ENCODE results near the gene RCAN1.

Gene RCAN1

DNA sequence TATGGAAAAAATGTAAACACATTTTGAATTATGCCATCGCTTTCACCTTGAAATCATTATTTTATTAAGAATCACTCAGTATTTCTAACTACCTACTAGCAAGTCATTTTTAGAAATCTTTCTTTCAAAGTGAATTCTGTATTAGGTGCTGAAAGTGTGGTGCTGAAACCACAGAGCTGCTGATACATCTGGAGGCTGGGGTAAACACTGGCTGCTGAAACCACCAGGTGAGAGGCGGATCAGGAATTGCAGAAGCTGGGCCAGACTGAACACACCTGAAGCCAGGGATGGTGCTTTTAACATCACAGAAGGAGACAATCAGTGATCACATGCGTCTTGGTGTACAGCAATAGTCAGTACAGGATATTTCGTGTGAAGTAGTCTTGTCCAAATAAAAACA is 60.7 kb downstream of the RCAN1 start:
- no peak for DNase-seq (ENCODE audit: extremely low read depth, low read depth)
- TF ChIP-seq, protein P1, sequence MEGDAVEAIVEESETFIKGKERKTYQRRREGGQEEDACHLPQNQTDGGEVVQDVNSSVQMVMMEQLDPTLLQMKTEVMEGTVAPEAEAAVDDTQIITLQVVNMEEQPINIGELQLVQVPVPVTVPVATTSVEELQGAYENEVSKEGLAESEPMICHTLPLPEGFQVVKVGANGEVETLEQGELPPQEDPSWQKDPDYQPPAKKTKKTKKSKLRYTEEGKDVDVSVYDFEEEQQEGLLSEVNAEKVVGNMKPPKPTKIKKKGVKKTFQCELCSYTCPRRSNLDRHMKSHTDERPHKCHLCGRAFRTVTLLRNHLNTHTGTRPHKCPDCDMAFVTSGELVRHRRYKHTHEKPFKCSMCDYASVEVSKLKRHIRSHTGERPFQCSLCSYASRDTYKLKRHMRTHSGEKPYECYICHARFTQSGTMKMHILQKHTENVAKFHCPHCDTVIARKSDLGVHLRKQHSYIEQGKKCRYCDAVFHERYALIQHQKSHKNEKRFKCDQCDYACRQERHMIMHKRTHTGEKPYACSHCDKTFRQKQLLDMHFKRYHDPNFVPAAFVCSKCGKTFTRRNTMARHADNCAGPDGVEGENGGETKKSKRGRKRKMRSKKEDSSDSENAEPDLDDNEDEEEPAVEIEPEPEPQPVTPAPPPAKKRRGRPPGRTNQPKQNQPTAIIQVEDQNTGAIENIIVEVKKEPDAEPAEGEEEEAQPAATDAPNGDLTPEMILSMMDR (IDR thresholded peaks at IDR 0.05; ENCODE audit: low read depth, low read length), result no peak

DNA sequence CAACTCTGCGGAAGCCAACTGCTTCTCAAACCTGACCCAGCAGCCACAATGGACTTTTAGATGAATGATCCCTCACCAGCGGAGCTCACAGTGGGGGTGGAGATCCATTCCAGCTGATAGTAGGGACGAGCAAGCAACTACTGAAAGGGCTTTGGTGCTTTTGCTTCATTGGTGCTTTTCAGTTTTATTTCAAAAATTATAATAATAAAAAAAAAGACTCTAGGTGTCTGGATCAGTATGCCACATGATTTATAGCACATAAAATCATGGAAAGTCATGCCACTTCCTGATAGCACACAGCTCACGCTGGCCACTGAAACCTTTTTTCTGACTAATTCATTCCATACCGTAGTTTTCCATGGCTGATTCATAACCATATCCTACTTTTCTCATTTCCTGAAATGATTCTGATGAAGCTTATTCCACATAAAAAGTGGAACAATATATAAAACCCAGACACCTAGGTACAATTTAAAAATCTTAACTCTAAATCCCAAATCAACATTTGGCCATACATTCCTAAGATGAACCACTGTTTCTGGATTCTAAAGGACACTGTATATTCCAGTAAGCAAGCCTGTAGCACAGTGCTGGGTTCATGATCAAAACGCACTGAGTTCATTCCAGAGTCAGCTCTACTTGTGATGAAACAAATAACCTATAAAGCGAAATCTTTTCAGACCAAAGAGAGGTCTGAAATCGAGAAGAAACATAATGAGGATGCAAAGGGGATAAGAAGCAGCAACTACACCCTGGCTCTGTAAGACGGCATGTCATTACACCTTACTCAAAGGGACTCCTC is 61.6 kb downstream of the RCAN1 start:
- TF ChIP-seq, protein P1 (IDR thresholded peaks at IDR 0.05; ENCODE audit: low read depth, low read length), result no peak
- DNase-seq (ENCODE audit: extremely low read depth, low read depth), result peak; percentile 16

DNA sequence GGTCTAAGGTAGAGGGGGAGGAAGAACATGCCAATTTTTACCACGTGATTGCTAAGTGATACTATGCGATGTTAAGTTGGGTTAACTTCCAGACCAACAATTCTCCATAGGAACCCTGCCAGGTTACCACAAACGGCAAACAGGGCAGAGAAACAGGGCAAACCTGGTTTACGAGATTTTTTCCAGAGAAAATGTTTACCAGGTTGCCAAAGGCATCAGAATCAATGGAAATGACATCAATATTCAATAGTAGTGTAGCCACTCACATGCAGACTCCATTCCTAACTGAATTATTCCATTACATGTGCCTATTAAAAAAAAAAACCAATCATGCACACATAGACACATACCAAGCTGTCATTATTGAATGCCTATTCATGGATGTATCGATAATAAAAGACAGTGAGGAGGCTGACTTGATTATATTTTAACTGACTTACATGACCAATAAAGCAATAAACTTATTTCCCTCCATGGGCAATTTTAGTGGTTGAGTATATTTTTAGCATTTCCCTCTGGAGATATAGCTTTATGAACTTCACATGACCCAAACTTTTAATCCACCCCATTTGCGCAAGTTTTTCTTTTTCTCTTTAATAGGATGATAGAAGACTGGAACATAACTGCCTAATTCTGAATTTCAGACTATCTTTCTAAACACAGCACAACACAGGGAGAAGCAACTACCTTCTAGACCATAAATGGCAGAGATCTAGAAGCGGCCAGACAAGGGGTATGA is 62.4 kb downstream of the RCAN1 start:
- no peak for DNase-seq (ENCODE audit: extremely low read depth, low read depth)
- TF ChIP-seq, protein P1 (IDR thresholded peaks at IDR 0.05; ENCODE audit: low read depth, low read length), result no peak

DNA sequence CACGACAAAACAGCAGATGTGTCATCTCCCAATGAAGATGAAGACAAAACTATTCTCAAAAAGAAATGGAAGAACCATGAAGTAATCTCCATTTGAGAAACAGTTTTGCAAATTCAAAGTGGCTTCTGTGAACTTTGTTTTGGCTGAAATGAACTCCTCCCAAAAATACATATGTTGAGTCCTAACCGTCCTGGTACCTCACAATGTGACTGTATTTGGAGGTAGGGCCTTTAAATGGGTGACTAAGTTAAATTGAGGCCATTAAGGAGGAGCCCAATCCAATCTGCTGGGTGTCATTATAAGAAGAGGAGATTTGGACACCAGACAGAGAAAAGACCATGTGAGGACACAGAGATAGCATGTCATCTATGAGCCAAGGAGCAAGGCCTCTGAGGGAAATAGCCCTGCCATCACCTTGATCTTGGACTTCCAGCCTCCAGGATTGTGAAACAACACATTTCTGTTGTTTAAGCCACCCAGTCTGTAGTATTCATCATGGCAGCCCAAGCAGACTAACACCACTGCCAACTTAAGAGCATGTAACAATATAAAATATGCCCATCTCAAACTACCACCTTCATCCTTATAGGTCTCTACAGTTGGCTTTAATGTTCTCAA is 64.6 kb downstream of the RCAN1 start:
- TF ChIP-seq, protein P1 (IDR thresholded peaks at IDR 0.05; ENCODE audit: low read depth, low read length), result no peak
- DNase-seq (ENCODE audit: extremely low read depth, low read depth), result no peak

DNA sequence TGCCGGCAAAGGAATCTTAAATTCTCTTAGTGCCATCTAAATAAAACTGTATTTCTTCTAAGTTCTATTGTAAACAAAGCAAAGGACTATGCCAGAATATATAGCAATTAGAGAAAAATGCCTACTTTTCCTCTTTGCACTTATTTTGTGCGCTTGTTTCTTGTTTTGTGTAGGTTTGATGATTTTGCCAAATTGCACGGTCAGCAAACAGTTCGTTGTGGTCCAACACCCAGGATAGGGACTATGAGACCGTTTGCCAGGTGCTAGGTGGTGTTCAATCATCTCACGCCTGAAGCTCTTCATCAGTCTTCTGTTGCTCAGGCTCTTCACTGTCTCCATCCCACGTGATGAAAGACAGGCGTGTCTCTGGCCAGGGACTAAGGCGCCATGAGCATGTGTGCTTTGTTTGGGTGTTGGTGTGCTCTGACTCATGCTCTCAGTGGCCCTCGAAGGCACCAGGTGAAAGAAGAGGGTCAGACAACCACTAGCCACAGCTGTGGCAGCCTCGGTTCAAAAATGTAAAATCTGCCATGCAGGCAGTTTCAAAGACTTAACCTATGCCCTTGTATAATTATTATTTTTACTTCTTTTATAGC is 66.0 kb downstream of the RCAN1 start:
- TF ChIP-seq, protein P1 (IDR thresholded peaks at IDR 0.05; ENCODE audit: low read depth, low read length), result no peak
- DNase-seq (ENCODE audit: extremely low read depth, low read depth), result no peak

DNA sequence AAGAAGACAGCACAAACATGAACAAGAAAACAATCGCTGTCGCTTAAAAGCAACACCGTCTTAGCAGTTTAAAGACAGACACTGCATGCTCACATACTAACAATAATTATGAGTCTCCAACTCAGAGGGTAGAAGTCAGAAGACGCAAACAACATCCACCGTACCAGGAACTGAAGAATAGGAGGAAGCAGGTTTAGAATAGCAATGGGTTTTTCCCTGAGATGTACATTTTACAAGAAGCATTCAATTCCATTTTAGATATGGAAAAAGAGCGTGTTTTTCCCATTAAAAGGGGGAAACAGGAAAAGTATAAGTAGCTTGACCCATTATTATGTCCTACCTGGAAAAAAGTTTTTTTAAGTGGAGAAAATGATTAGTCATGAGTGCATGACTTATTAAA is 68.4 kb downstream of the RCAN1 start:
- no peak for DNase-seq (ENCODE audit: extremely low read depth, low read depth)
- TF ChIP-seq, protein P1 (IDR thresholded peaks at IDR 0.05; ENCODE audit: low read depth, low read length), result no peak

Measured in AG09319 (cell line).